K562 (cell line): ENCODE data around the gene MOCS3. TPM values are rescaled to one million over a fixed set of nuclear protein-coding genes. Genes with fewer than 3 reads are reported as not detected.

Source experiments
- CREB5 ChIP-seq: fragments of 250-450 bp; sonication (Bioruptor Pico); IDR thresholded peaks from 2 replicates; pipeline ENCODE4 v1.5.0; 2020; ENCODE audit warnings: mild to moderate bottlenecking
- MAFK ChIP-seq: IDR thresholded peaks from 2 replicates; pipeline ENCODE4 v1.6.1; 2011; ENCODE audit warnings: low read length, improper control_type of control experiment
- NCOA4 ChIP-seq: fragments of 450-650 bp; IDR thresholded peaks from 2 replicates; pipeline ENCODE4 v1.6.1; 2018; ENCODE audit warnings: mild to moderate bottlenecking; ENCODE audit not compliant: partially characterized antibody
- NCOA6 ChIP-seq: fragments of 450-650 bp; IDR thresholded peaks from 2 replicates; pipeline ENCODE4 v1.6.1; 2017; ENCODE audit warnings: mild to moderate bottlenecking
- PATZ1 ChIP-seq: fragments of 250-450 bp; sonication (Bioruptor Pico); IDR thresholded peaks from 2 replicates; pipeline ENCODE4 v1.5.0; 2020; ENCODE audit warnings: mild to moderate bottlenecking, borderline replicate concordance
- RBFOX2 ChIP-seq: fragments of 200-400 bp; formaldehyde crosslinking; IDR thresholded peaks from 2 replicates; pipeline ENCODE4 v1.6.1; 2017; ENCODE audit warnings: low read depth, mild to moderate bottlenecking, low read length, moderate library complexity
- TEAD1 ChIP-seq, 2 experiments: fragments of 450-650 bp in 1 of 2; sonication (generic) in 1 of 2; formaldehyde crosslinking; IDR thresholded peaks; 2 replicates each; pipeline versions ENCODE4 v1.4.0 to v1.8.0; 2020 to 2022; ENCODE audit warnings: mild to moderate bottlenecking in 2 of 2, missing genetic modification reagents in 1 of 2
- ZBTB26 ChIP-seq: fragments of 450-650 bp; formaldehyde crosslinking; IDR thresholded peaks from 2 replicates; pipeline ENCODE4 v1.4.0; 2022; ENCODE audit warnings: missing genetic modification characterization
- ZNF175 ChIP-seq: fragments of 200-800 bp; sonication (Bioruptor generic); IDR thresholded peaks from 2 replicates; pipeline ENCODE4 v1.6.1; 2016; ENCODE audit warnings: low read depth, mild to moderate bottlenecking, missing genetic modification characterization, missing compliant biosample characterization
- ZNF655 ChIP-seq: fragments of 250-450 bp; sonication (Bioruptor Pico); IDR thresholded peaks from 2 replicates; pipeline ENCODE4 v1.5.0; 2021
- ZNF75A ChIP-seq: fragments of 450-650 bp; formaldehyde crosslinking; IDR thresholded peaks from 2 replicates; pipeline ENCODE4 v1.4.0; 2020; ENCODE audit warnings: mild to moderate bottlenecking
- polyA plus RNA-seq, 8 experiments: library from polyadenylated mRNA; depleted of rRNA in 4 of 8; stranded (reverse) in 5 of 8; unstranded in 3 of 8; fragments of >200 nt; fragmentation: Nextera tagmentation in 2 of 8; fragmentation: Illumina TruSeq in 1 of 8; extraction: Ambion mirVana in 2 of 8; extraction: Trizol in 1 of 8; gene quantifications; 2 replicates each; pipeline versions ENCODE4 v1.2.1 to v1.2.3, GENCODE V29; 2011 to 2014; ENCODE audit warnings: inconsistent platforms in 1 of 8, missing spikeins in 1 of 8
- total RNA-seq, 7 experiments: library from RNA; depleted of rRNA in 6 of 7; stranded (reverse); fragments of >200 nt in 6 of 7; fragmentation: Illumina TruSeq in 2 of 7; extraction: Trizol in 2 of 7; gene quantifications; 2 replicates each; pipeline versions ENCODE4 v1.2.1 to v1.2.3, GENCODE V29; 2011 to 2021; ENCODE audit warnings: low replicate concordance in 1 of 7
- TF ChIP-seq, protein P1 (sequence below), 2 experiments: fragments of 450-650 bp; IDR thresholded peaks; 2 replicates each; pipeline ENCODE4 v1.6.1; 2016
- TF ChIP-seq, protein P2 (sequence below), 2 experiments: IDR thresholded peaks; 2 replicates each; pipeline ENCODE4 v1.6.1; 2012; ENCODE audit warnings: improper control_type of control experiment in 2 of 2, low read depth in 2 of 2, low read length in 2 of 2, borderline replicate concordance in 1 of 2
- TF ChIP-seq, protein P3 (sequence below): fragments of 250-450 bp; sonication (Bioruptor Pico); IDR thresholded peaks from 2 replicates; pipeline ENCODE4 v1.4.0; 2020; ENCODE audit warnings: mild to moderate bottlenecking, moderate library complexity

MOCS3 gene
- total and polyA plus RNA-seq, 9 of the 15 experiments (the other 6 are each of a cell fraction or from before 2014, with no cell fraction given), result 0.70 to 6.2 (median 2.9) TPM

DNA sequence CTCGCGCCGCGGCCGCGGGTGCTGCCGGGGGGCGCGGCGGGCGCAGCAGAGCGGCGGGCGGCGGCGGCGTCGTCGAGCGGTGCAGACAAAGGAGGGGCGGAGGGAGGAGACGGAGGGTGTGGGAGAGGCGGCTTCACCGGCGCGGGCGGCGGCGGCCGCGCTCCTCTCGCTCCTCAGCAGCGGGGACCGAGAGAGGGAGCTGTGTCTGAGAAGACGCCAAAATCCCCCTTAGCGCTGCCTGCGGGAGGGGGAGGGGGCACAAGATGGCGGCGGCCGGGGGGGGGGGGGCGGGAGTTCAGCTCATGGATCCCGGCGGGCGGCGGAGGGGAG lies 27.7 kb upstream of the MOCS3 start (continued):
- no peak for TF ChIP-seq CREB5 (CRISPR knock-in tag)
- TF ChIP-seq ZNF655 (CRISPR knock-in tag), result no peak
- TF ChIP-seq TEAD1 (CRISPR knock-in tag; IDR thresholded peaks at IDR 0.05), result no peak
- TF ChIP-seq NCOA6, result no peak
- TF ChIP-seq, protein P1, sequence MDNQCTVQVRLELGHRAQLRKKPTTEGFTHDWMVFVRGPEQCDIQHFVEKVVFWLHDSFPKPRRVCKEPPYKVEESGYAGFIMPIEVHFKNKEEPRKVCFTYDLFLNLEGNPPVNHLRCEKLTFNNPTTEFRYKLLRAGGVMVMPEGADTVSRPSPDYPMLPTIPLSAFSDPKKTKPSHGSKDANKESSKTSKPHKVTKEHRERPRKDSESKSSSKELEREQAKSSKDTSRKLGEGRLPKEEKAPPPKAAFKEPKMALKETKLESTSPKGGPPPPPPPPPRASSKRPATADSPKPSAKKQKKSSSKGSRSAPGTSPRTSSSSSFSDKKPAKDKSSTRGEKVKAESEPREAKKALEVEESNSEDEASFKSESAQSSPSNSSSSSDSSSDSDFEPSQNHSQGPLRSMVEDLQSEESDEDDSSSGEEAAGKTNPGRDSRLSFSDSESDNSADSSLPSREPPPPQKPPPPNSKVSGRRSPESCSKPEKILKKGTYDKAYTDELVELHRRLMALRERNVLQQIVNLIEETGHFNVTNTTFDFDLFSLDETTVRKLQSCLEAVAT (IDR thresholded peaks at IDR 0.05), result no peak
- peak; percentile 55 for TF ChIP-seq RBFOX2
- TF ChIP-seq, protein P2, sequence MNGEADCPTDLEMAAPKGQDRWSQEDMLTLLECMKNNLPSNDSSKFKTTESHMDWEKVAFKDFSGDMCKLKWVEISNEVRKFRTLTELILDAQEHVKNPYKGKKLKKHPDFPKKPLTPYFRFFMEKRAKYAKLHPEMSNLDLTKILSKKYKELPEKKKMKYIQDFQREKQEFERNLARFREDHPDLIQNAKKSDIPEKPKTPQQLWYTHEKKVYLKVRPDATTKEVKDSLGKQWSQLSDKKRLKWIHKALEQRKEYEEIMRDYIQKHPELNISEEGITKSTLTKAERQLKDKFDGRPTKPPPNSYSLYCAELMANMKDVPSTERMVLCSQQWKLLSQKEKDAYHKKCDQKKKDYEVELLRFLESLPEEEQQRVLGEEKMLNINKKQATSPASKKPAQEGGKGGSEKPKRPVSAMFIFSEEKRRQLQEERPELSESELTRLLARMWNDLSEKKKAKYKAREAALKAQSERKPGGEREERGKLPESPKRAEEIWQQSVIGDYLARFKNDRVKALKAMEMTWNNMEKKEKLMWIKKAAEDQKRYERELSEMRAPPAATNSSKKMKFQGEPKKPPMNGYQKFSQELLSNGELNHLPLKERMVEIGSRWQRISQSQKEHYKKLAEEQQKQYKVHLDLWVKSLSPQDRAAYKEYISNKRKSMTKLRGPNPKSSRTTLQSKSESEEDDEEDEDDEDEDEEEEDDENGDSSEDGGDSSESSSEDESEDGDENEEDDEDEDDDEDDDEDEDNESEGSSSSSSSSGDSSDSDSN (IDR thresholded peaks at IDR 0.05; ENCODE audit: borderline replicate concordance in 1 of 2, low read depth in 2 of 2, low read length in 2 of 2), result peak in 1 of 2 experiments; percentile 55; a peak in 1 of 4 replicates
- no peak for TF ChIP-seq ZBTB26 (CRISPR knock-in tag)
- no peak for TF ChIP-seq NCOA4
- no peak for TF ChIP-seq MAFK
- TF ChIP-seq ZNF75A, result no peak
- TF ChIP-seq, protein P3, sequence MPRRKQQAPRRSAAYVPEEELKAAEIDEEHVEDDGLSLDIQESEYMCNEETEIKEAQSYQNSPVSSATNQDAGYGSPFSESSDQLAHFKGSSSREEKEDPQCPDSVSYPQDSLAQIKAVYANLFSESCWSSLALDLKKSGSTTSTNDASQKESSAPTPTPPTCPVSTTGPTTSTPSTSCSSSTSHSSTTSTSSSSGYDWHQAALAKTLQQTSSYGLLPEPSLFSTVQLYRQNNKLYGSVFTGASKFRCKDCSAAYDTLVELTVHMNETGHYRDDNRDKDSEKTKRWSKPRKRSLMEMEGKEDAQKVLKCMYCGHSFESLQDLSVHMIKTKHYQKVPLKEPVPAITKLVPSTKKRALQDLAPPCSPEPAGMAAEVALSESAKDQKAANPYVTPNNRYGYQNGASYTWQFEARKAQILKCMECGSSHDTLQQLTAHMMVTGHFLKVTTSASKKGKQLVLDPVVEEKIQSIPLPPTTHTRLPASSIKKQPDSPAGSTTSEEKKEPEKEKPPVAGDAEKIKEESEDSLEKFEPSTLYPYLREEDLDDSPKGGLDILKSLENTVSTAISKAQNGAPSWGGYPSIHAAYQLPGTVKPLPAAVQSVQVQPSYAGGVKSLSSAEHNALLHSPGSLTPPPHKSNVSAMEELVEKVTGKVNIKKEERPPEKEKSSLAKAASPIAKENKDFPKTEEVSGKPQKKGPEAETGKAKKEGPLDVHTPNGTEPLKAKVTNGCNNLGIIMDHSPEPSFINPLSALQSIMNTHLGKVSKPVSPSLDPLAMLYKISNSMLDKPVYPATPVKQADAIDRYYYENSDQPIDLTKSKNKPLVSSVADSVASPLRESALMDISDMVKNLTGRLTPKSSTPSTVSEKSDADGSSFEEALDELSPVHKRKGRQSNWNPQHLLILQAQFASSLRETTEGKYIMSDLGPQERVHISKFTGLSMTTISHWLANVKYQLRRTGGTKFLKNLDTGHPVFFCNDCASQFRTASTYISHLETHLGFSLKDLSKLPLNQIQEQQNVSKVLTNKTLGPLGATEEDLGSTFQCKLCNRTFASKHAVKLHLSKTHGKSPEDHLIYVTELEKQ (CRISPR knock-in tag), result no peak
- no peak; the same call in 1 of the 2 replicates for TF ChIP-seq ZNF175 (CRISPR knock-in tag)
- TF ChIP-seq PATZ1 (CRISPR knock-in tag), result no peak
